Measurements from ENCODE around the gene BCHE. TPM values are rescaled to one million over a fixed set of nuclear protein-coding genes. Genes with fewer than 3 reads are reported as not detected.

BCHE gene
- total and polyA plus RNA-seq, 8 donors: 6.6 to 49.7 (median 38.0) TPM

- intact Hi-C loops (cut with DNase I): no loop called here
- H3K27ac ChIP-seq: no peak overlapping the region
- H3K36me3 ChIP-seq: no peaks in the 10 kb centered on the region
- no peaks in the 10 kb centered on the region for H3K27me3 ChIP-seq
- H3K9me3 ChIP-seq: peaks cover 0 to 3% of the 10 kb centered on the region in 2 donors
- H3K4me1 ChIP-seq: no peaks in the 10 kb centered on the region
- no peak for TF ChIP-seq CTCF (IDR thresholded peaks at IDR 0.05)
- no peak overlapping the region for H3K4me3 ChIP-seq
- no peak for ATAC-seq
- no peak for DNase-seq
These were observed 52.9 kb downstream of the BCHE start for GRCh38 chr3:165784337-165784736.

GRCh38 chr3:165783383-165783782 lies 53.8 kb downstream of the BCHE start:
- Histone ChIP-seq H3K4me3 (no peak overlapping the region), H3K9me3 (peaks cover 0 to 6% of the 10 kb centered on the region in 2 donors), H3K36me3 (no peaks in the 10 kb centered on the region), H3K27me3 (no peaks in the 10 kb centered on the region), H3K4me1 (no peaks in the 10 kb centered on the region), H3K27ac (no peak overlapping the region)
- TF ChIP-seq CTCF (IDR thresholded peaks at IDR 0.05): no peak
- no peak for DNase-seq
- intact Hi-C loops (cut with DNase I): no loop called here
- no peak for ATAC-seq

- DNase-seq: no peak
- Histone ChIP-seq H3K9me3 (peaks cover 0 to 6% of the 10 kb centered on the region in 2 donors), H3K27me3 (no peaks in the 10 kb centered on the region), H3K27ac (no peak overlapping the region), H3K4me1 (no peaks in the 10 kb centered on the region), H3K36me3 (no peaks in the 10 kb centered on the region), H3K4me3 (no peak overlapping the region)
- ATAC-seq: no peak
- intact Hi-C loops (cut with DNase I): no loop called here
- no peak for TF ChIP-seq CTCF (IDR thresholded peaks at IDR 0.05)
These were observed 58.3 kb downstream of the BCHE start for GRCh38 chr3:165778891-165779290.

GRCh38 chr3:165778456-165778855 lies 58.8 kb downstream of the BCHE start:
- Histone ChIP-seq H3K4me1 (no peaks in the 10 kb centered on the region), H3K4me3 (no peak overlapping the region), H3K9me3 (peaks cover 0 to 6% of the 10 kb centered on the region in 2 donors), H3K27me3 (no peaks in the 10 kb centered on the region), H3K36me3 (no peaks in the 10 kb centered on the region), H3K27ac (no peak overlapping the region)
- intact Hi-C loops (cut with DNase I): no loop called here
- no peak for TF ChIP-seq CTCF (IDR thresholded peaks at IDR 0.05)
- ATAC-seq (no peak), DNase-seq (no peak)

GRCh38 chr3:165775824-165776223 lies 61.4 kb downstream of the BCHE start:
- H3K27me3 ChIP-seq: no peaks in the 10 kb centered on the region
- H3K36me3 ChIP-seq: no peaks in the 10 kb centered on the region
- DNase-seq (no peak), ATAC-seq (no peak)
- peaks cover 0 to 6% of the 10 kb centered on the region in 2 donors for H3K9me3 ChIP-seq
- intact Hi-C loops (cut with DNase I): no loop called here
- no peak overlapping the region for H3K27ac ChIP-seq
- H3K4me3 ChIP-seq: no peak overlapping the region
- TF ChIP-seq CTCF (IDR thresholded peaks at IDR 0.05): no peak
- no peaks in the 10 kb centered on the region for H3K4me1 ChIP-seq
